ENCODE data around the gene GCGR.

GRCh38 chr17:81838753-81839255, 34.9 kb downstream of the GCGR start:
- TF ChIP-seq CTCF (IDR thresholded peaks at IDR 0.05; ENCODE audit: insufficient read depth, low read depth, low read length) = no peak
- no peak for TF ChIP-seq EZH2 (IDR thresholded peaks at IDR 0.05; ENCODE audit: insufficient read depth, low read length)

All from astrocyte (in vitro differentiated cells and primary cell).